ENCODE results near the gene MAZ.
"Not testable (repeated sequence)": the region's sequence is repeated elsewhere in the genome, so short reads cannot be mapped to it uniquely, and the experiment has no call there.

MAZ gene

DNA sequence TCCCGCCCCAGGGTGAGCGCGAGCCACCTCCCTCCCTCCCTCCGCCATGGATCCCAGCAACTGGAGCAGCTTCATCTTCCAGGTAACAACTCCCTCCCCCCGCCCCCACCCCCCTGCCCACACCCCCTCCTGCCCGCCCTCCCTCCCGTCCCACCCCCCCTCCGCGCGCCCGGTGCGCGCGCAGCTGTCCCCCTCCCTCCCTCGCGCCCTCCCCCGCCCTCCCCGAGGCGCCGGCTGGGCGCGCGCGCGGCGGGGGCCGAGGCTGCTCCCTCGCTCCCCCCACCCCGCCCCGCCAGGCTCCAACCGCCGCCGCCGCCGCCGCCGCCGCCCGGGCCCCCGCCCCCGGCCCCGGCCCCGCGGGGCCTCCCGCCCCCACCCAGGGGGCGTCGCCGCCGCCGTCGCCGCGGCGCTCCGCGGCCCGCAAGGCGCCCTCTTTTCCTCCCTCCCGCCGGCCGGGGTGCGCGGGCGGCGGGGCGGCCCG is at the start of gene MAZ:
TSS of gene MAZ (plus strand) at position 431 of the 481 bp plus-strand sequence. CDS start 173 bp downstream, outside the sequence.
- peak; percentile 78 for DNase-seq (ENCODE audit: low spot score)

DNA sequence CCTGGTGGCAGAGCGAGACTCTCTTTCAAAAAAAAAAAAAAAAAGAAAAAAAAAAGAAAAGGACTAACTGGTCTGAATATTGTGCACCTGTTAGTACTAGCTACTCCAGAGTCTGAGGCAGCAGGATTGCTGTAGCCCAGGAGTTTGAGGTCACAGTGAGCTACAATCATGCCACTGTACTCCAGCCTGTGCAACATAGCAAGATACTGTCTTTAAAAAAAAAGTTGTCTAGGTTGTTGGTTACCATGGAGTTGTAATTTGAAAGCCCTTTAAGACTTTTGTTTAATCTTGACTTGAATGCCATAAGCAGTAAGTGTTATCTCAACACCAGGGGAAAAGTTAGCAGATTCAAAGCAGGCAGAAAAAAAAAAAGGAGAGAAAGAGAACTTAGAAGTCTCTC is 49.7 kb upstream of the MAZ start:
- no peak for DNase-seq (ENCODE audit: low spot score)

DNA sequence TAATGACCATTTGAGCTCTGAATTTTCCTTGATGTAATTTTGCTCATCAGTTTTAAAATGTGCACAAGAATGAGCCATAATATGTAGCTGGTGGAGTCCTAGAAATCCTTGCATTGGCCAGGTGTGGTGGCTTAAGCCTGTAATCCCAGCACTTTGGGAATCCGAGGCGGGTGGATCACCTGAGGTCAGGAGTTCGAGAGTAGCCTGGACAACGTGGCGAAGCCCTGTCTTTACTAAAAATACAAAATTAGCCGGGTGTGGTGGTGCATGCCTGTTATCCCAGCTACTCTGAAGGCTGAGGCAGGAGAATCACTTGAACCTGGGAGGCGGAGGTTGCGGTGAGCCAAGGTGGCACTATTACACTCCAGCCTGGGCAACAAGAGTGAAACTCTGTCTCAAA is 49.2 kb upstream of the MAZ start:
- not testable (repeated sequence) for DNase-seq (ENCODE audit: low spot score)

DNA sequence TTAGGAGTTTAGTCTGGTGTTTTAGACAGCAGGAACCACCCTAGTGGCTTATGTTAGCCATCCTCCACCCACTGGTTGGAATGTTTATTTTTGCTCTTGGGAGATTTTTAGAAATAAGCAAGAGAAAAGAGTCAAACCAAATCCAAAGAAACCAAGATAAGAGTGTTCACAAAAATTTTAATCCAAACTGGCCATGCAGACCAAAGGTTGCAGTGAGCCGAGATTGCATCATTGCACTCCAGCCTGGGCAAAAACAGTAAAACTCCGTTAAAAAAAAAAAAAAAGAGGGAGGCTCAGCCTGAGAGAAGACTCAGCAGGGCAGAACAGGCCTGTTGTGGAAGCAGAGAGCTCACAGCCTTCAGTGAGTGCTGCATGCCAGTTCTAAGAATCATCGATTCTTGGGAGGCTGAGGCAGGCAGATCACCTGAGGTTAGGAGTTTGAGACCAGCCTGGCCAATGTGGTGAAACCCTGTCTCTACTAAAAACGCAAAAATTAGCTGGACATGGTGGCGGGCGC is 48.3 kb upstream of the MAZ start:
- no peak for DNase-seq (ENCODE audit: low spot score)

DNA sequence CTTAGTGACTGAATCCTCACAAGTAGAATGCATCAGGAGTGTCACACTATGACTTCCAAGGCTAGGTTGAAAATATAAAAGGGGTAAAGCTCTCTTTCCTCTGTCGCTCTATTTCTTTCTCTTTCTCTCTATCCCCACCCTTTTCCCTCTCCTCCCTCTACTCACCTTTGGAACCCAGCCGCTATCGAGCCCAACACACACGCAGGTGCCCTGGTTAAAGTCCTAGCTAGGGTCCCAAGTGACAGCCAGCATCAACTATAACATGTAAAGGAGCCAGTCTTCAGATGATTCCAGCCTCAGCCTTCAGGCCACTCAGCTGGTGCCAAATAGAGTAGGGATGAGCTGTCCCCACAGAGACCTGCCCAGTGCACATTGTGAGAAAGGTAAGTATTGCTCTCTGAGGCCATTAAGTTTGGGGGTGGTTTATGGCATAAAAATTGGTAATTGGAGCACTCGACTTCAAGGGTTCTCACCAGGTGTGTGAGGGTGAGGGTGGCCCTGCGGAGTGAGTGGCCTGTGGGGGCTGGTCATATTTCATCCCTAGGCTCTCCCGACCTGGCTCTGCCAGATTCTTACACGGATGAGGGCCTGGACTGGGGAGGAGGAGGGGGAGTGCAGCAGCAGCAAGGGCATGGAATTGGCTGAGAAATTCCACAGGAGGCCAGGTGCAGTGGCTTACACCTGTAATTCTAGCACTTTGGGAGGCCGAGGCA is 45.6 kb upstream of the MAZ start:
- DNase-seq (ENCODE audit: low spot score), result no peak

DNA sequence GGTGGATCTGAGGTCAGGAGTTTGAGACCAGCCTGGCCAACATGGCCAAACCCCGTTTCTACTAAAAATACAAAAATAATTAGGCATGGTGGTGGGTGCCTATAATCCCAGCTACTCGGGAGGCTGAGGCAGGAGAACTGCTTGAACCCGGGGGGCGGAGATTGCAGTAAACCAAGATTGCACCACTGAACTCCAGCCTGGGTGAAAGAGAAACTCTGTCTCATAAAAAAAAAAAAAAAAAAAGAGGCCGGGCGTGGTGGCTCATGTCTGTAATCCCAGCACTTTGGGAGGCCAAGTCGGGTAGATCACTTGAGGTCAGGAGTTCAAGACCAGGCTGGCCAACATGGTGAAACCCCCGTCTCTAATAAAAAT is 45.1 kb upstream of the MAZ start:
- DNase-seq (ENCODE audit: low spot score), result not testable (repeated sequence)

DNA sequence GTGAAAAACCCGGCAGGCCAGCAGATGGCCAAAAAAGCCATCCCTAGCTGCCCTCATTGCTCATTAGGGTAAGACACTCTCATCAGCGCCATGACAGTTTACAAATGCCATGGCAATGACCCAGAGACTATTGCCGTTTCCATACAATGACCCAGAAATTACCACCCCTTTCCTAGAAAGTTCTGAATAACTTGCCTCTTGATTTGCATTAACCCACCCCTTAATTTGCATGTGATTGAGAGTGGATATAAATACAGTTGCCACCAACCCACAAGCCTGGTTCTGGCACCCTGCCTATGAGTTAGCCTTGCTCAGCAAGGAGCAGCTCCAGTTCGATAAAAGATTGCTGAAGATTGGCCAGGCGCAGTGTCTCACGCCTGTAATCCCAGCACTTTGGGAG is 44.4 kb upstream of the MAZ start:
- no peak for DNase-seq (ENCODE audit: low spot score)

DNA sequence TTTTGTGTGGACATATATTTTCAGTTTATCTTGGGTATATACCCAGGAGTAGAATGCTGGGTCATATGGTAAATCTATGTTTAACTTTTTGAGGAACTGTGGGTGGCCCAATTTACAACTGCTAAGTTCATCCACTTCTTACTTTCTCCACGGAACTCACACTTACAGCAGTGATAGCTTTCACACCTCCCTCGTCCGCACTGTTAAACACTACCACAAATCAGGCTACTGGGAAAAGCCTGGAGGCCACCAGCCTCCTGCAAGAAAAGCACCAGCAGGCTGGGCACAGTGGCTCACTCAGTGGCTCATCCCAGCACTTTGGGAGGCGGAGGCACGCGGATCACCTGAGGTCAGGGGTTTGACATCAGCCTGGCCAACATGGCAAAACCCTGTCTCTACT is 43.0 kb upstream of the MAZ start:
- DNase-seq (ENCODE audit: low spot score), result no peak

DNA sequence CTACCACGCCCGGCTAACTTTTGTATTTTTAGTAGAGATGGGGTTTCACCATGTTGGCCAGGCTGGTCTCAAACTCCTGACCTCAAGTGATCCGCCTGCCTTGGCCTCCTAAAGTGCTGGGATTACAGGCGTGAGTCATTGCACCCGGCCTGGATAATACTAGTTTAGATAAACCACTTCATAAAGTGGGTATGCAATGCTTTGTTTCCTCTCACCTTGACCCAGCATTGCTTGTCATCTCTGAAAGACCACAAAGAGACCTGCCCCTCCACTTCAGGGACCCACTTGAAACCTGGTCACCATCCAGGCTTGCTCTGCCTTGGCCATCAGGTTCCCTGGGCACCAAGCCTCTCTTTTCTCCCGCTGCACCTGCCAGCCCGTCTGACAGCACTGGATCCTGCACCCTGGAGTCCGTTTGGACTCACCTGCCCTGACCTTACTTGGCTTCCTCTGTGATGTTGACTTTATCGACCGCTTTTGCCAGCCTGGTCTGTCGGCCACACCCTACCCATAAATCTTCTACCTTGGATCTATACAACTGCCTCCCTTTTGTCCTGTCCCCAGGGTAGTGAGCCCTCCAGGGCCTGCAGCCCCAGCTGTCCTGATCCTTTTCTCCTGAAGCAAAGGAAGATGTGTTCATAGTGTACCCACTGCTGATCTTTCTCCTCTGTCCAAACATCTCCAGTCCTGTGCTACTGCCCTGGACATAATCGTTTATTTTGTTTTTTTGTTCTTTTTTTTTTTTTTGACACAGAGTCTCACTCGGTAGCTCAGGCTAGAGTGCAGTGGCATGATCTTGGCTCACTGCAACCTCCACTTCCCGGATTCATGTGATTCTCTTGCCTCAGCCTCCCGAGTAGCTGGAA is 40.9 kb upstream of the MAZ start:
- DNase-seq (ENCODE audit: low spot score), result no peak

DNA sequence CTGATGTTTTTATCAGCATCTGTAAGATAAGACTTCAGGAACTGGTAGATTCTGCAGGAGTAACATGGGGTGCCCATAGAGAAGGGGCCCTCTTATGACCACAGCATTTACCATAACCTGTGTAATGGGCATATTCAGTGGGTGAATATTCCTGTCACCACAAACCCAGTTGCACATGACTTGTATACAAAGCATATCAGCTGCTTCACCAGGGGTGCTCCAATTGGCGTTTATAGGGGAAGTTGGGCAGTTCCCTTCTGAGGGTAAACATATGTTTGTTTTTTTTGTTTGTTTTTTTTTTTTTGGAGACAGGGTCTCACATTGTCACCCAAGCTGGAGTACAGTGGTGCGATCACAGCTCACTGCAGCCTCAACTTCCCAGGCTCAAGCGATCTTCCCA is 39.8 kb upstream of the MAZ start:
- no peak for DNase-seq (ENCODE audit: low spot score)

DNA sequence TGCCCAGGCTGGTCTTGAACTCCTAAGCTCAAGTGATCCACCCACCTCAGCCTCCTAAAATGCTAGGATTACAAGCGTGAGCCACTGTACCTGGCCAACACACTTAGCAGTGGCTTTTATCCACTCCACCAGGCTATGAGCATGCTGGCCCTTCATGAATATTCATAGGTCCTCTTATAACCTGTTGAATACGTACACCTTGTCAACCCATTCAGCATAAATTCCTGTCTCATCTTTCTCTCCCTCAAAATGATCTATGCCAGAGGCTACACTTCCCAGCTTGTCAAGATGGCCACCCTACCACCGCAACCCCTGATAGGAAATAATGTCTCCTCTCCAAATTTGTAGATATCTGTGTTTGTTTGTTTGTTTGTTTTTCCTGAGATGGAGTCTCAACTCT is 39.3 kb upstream of the MAZ start:
- DNase-seq (ENCODE audit: low spot score), result no peak

DNA sequence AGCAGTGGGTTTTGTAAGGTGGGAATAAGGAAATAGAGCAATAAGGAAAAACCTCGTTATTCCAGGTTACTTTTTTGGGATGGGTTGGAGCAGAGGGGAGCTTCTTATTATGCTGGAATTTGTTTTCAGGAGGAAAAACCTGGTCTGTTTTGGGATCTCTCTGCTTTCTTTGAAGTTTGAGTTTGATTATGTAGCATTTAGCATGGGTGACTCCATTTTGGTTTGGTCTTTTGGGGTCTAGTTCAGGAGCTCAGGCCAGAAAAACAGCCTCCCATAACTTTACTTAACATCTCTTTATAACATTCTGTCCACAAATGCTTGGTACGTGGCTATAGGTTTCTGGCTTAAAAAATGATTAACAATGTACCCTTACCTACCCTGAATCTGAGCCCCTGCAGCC is 36.8 kb upstream of the MAZ start:
- DNase-seq (ENCODE audit: low spot score), result no peak

DNA sequence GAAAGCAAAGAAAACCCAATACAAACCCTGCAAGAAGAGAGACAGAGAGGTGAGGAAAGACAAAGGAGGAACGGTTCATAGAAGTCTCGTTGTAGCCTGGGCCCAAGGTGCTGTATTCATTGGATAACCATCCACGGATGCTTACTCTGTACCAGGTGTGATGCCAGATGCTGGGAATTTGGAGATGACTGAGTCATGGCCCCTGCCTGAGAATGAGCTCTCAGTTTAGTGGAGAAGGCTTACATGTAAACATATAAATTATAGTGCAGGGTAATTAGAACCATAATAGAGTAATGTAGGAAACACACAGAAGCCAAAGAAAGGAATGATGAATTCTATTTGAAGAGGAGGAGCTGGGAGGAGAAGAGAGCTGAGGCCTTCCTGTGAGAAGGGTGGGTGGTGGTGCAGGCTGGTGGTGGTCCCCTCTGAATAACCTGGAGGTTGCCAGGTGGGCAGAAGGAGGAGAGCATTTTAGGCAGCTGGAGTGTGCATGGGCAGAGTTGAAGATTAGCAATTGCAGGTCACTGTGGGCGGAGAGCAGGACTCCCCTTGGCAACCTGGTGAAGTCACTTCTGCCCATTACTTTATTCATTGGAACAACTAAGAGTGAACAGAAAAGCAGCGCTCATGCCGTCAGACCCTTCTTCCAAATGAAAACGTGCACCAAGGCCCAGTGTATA is 35.9 kb upstream of the MAZ start:
- DNase-seq (ENCODE audit: low spot score), result no peak

DNA sequence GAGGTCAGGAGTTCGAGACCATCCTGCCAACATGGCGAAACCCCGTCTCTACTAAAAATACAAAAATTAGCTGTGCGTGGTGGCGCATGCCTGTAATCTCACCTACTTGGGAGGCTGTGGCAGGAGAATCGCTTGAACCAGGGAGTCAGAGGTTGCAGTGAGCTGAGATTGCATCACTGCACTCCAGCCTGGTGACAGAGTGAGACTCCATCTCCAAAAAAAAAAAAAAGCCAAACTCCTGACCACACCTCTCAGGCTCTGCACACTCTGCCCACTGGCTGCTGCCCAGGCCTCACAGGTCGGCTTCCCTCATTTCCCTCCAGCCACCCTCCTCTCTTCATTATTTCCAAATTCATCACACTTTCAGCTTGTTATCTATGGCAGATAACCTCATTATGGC is 34.0 kb upstream of the MAZ start:
- DNase-seq (ENCODE audit: low spot score), result not testable (repeated sequence)

DNA sequence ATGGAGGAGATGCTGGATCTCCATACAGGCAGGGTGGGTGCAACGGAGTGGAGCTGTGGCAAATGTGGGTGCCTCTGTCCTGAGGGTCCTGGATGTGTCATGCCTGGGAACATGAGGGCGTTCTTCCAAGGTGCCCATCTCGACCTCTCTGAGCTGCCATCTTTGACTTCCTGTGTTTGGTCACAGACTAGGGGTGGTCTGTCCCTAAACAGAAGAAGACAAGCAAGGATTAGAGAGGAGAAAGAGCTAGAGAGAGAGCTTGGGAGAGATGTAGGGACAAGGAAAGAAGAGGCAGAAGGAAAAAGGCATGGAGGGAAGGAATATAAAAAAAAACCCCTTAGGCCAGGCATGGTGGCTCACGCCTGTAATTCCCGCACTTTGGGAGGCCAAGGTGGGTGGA is 31.6 kb upstream of the MAZ start:
- no peak for DNase-seq (ENCODE audit: low spot score)

DNA sequence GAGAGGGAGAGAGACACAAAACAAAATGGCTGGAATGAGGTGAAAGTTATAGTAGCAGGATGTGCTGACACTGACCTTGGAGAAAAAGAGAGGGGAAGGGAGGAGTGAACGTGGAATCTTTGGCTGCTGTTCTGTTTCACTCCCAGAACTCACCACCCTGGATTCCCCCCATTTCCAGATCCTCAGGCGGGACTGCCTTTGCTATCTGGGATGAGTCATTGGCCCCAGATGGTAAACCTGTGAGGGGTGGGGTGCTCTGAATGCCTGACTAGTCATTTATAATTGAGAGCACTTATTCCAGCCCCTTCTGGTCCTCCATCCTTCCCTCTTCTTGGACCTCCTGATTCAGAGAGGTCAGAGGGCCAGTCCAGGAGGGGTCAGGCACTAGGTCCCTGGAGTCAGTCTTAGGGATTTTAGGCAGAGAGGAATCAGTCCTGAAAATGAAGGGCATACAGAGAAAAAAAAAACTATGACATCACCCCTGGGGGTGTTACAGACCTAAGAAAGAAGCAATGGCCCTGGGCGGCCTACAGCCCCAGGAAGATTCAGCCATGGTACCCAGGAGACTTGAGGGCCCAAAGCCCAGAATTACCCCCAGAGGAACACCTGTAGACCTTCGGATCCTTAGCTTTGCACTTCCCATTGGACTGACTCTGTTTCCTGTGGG is 30.5 kb upstream of the MAZ start:
- no peak for DNase-seq (ENCODE audit: low spot score)

DNA sequence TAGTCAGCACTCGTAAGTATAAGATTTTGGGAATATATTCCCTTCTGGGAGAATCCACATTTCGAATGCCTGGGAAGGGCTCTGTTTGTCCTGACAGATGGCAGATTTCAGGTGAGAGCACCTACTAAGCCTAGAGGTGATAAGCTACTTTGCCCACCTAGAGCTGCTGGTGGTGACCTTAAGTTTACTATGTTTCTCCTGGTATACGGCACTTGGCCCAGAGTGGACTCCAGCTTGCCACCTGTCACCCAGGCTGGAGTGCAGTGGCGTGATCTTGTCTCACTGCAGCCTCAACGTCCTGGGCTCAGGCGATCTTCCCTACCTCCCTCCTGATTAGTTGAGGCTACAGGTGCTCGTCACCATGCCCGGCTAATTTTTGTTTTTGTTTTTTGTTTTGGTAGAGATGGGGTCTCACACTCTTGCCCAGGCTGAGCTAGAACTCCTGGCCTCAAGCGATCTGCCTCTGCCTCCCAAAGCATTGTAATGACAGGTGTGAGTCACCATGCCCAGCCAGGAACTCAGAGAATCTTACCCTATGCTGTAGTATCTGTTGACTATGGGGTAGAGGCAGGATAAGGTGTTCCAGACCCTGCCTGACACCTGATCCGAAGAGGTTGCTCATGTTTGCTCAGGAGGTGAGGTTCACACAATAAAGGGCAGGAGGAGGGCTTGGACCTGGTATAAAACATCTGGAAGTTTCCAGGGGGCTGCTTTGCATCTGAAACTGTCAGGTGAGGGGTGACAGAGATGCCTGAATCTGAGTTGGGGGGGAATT is 28.6 kb upstream of the MAZ start, which contains the start of gene ZG16:
TSS of gene ZG16 (plus strand) at position 681 of the 775 bp plus-strand sequence. CDS start 1,011 bp downstream, outside the sequence.
- no peak for DNase-seq (ENCODE audit: low spot score)

DNA sequence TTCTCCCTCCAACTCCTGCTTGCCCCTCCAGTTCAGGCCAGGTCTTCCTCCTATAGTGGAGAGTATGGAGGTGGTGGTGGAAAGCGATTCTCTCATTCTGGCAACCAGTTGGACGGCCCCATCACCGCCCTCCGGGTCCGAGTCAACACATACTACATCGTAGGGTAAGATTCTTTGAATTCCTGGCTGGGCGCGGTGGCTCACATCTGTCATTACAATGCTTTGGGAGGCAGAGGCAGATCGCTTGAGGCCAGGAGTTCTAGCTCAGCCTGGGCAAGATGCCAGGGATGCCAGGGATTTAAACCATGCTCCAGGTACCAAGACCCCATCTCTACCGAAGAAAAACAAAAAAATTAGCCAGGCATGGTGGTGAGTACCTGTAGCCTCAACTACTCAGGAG is 26.9 kb upstream of the MAZ start:
- no peak for DNase-seq (ENCODE audit: low spot score)

DNA sequence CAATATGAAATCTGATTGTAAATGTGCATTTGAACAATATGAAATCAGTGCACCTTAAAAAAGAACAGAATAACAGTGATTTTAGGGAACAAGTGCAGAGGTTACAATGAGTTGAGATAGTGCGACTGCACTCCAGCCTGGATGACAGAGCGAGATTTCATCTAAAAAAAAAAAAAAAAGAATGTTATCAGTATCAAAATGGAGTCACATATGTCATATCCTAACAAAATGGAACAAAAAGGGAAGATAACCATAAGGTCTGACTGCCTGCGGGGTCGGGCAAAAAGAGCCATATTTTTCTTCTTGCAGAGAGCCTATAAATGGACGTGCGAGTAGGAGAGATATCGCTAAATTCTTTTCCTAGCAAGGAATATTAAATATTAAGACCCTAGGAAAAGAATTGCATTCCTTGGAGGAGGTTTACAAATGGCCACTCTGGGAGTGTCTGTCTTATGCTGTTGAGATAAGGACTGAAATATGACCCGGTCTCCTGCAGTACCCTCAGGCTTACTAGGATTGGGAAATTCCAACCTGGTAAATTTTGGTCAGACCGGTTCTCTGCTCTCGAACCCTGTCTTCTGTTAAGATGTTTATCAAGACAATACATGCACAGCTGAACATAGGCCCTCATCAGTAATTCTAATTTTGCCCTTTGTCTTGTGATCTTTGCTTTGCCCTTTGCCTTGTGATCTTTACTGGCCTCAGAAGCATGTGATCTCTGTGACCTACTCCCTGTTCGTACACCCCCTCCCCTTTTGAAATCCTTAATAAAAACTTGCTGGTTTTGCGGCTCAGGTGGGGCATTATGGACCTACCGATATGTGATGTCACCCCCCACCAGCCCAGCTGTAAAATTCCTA is 23.0 kb upstream of the MAZ start:
- not testable (repeated sequence) for DNase-seq (ENCODE audit: low spot score)

DNA sequence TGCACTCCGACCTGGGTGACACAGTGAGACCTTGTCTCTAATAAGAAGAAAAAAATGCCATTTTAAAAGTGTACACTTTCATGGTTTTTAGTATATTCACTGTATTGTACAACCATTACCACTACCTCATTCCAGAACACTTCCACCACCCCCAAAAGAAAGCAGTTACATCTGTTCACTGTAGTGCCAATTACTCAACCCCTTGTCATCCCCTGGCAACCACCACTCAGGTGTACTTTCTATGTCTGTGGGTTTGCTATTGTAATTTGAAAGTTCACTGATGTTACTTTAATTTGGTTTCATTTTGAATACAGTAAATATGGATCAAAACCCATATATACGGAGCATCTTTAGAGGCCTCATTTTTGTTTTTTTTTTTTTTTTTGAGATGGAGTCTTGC is 22.2 kb upstream of the MAZ start:
- no peak for DNase-seq (ENCODE audit: low spot score)
